HuH-7.5 (cell line): Measurements from ENCODE around the gene ZNF358.
A peak's percentile ranks its signal among the peaks of the same experiment; 100 is the strongest.

Source experiments
- DNase-seq: peaks from one replicate; pipeline ENCODE4 v3.0.0; 2011; ENCODE audit warnings: low spot score

The ZNF358 gene

DNA sequence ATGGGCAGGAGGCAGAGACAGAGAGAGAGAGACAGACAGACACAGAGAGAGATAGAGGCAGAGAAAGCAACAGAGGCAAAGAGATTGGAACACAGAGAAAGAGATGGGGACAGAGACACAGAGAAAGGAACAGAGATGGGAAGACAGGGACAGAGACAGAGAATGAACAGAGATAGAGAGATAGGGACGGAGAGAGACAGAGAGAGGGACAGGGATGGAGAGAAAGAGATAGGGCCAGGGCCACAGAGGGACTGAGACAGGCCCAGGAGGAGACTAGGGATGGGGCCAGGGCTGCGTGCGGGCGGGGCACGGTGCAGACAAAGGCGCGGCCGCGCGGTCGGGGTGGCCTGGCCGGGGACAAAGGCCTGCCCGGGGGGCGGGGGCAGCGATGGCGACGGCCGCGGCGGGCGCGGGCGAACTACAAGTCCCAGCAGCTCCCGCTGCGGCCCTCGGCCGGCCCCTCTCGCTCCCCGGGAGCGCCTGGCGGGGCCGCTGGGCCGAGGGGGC is at the start of gene ZNF358:
Gene ZNF358 (plus strand): TSS at position 459 of the 507 bp plus-strand sequence. CDS start 3,140 bp downstream, outside the sequence.
- DNase-seq: peak; percentile 98

DNA sequence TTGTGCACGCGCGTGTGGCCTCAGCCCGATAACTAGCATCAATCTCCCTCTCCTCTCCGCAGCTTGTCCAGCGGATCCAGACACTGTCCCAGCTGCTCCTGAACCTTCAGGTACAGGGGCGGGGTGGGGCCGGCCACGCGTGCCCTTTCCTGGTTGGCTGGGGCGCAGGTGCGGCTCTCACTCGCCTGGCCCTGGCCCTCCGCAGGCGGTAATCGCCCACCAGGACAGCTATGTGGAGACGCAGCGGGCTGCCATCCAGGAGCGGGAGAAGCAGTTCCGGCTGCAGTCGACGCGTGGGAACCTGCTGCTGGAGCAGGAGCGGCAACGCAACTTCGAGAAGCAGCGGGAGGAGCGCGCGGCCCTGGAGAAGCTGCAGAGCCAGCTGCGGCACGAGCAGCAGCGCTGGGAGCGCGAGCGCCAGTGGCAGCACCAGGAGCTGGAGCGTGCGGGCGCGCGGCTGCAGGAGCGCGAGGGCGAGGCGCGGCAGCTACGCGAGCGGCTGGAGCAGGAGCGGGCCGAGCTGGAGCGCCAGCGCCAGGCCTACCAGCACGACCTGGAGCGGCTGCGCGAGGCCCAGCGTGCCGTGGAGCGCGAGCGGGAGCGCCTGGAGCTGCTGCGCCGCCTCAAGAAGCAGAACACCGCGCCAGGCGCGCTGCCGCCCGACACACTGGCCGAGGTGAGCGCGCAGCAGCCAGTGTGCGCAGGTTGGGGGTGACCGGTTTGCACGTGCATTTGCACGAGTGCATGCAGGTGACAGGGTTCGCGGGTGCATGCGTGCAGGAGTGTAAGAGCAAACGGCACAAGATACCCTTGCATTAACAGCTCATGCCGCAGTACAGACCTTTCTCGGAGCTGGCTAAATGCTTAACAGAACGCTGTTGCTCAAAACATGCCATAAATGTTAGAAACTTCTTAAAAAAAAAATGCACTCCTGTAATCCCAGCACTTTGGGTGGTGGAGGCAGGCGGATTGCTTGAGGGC is 48.6 kb upstream of the ZNF358 start:
- DNase-seq: no peak

DNA sequence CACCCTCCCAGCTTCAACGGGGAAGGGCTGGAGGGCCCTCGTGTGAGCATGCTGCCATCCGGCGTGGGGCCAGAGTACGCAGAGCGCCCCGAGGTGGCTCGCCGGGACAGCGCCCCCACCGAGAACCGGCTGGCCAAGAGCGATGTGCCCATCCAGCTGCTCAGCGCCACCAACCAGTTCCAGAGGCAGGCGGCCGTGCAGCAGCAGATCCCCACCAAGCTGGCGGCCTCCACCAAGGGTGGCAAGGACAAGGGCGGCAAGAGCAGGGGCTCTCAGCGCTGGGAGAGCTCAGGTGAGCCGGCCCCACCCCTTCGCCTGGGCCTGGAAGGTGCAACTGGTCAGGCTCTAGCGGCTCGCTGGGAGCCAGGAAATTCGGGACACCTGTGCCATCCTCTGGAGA is 47.1 kb upstream of the ZNF358 start:
- no peak for DNase-seq

DNA sequence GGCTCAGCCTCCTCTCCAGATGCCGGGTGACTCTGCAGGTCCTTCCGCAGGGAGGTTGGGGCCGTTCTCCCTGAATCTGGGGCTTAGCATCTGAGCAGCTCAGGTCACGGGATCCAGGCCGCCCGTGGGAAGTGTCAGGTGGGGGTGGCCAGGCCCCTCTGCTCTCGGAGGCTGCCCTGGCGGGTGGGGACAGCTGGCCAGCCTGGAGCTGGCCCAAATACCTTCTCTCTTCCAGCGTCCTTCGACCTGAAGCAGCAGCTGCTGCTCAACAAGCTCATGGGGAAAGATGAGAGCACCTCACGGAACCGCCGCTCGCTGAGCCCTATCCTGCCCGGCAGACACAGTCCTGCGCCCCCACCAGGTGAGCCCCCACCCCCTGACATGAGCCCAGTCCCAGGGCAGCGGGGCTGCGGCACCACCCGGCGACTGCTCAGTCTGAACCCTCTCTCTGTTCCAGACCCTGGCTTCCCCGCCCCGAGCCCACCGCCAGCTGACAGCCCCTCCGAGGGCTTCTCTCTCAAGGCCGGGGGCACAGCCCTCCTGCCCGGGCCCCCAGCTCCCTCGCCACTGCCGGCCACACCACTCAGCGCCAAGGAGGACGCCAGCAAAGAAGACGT is 46.1 kb upstream of the ZNF358 start:
- no peak for DNase-seq

DNA sequence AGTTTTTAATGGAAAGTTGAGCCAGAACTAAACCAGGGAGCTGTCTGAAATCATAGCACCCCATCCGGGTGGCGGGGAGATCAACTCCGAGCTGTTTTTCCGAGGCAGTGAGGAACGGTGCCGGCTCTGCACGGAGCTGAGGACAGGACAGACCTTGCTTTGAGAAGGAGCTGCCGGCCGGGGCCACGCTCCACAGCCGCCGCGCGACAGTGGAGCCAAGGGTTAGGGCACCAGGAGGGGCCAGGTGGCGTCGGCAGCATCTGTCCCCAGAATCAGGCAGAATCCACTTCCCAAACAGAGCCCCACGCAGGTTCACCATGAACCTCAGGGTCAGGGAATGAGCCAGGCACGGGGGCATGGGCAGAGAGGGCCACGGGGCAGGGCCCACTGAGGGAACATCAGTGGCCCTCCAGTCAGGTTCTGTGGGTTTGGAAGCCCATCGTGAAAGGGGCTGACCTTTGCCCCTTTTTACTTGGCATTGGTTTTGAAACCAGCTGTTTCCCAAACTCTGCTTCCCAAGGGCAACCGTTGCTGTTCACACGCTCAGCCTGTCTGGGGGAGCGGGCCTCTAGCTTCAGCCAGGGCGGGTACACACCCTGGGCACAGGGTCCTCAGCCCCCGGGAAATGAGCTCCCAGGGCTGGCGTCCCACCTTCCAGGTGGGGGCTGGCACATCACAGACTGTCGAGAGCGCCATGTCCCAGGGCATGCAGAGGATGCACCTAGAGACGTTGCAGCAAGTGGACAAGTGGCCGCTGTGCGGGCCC is 45.2 kb upstream of the ZNF358 start:
- no peak for DNase-seq

DNA sequence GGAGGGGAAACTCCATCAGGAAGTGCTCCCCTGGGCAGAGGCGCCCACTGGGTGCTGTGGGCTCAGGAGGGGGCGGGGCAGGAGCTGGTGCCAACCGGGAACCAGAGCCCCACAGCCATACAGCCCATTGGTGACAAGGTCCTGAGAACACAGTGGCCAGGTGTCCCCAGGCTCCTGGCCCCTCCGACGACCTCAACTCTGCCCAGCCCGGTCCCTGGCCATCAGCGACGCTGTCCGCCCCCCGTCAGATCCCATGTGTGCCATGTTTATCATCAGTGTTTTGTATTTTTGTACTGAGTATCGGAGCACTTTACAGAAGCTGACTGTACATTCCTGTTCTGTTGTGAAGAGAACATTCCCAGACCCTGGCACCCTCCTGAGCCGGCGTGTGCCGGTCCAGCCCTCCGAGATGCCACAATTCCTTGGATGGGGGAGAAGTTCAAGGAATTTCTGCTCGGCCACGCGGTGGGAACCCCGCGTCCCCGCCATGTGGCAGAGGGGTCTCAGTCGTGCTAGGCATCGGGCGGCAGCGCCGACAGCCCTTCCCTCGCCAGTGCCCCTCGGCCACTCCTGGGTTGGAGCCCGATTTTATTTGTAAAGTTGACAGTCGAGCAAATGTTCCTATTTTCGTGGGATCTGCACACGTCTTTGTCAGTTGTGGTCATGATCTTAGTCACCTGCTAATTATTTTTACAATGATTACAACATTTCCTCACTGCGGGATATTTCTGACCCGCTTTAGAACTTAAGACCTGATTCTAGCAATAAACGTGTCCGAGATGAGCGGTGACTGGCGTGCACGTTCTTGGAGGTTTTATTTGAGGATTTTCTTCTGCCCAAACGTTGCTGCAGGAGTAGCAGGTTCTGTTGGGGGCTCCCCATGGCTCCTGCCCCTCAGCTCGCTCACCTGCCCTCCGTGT is 43.9 kb upstream of the ZNF358 start:
- no peak for DNase-seq

DNA sequence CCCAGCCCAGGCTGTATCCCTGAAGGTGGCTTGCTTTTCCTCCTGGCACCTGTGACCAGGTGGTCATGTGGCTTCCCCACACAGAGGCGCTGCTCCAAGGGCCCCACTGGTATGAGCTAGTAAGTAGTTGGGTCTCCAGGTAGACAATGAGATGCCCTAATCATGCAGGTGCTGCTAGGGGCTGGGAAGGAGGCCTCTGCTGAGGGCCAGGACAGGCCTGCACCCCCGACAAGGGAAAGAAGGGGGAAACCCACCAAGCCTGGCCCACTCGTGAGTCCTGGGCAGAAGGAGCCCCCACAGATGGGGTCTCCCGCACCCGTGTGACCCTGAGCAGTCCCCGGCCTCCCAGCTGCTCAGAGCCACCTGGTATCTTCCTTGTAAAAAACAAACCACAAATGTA is 40.2 kb upstream of the ZNF358 start:
- no peak for DNase-seq

DNA sequence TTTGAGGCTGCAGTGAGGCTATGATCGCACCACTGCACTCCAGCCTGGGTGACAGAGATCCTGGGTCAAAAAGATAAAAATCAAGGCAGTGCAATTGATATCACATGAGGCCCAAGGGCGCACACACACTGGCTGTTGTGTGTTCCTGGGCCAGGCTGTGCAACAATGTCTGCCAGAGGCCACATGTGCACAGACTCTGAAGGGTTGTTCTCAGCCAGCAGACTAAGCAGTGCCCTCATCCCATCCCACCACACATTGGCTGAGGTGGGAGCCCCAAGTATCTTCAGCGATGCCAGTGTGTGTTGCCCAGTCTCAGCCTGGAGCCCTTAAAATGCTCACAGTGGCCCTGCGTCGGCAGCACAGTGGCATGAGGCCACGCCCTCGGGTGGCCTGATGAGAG is 39.7 kb upstream of the ZNF358 start:
- DNase-seq: no peak

DNA sequence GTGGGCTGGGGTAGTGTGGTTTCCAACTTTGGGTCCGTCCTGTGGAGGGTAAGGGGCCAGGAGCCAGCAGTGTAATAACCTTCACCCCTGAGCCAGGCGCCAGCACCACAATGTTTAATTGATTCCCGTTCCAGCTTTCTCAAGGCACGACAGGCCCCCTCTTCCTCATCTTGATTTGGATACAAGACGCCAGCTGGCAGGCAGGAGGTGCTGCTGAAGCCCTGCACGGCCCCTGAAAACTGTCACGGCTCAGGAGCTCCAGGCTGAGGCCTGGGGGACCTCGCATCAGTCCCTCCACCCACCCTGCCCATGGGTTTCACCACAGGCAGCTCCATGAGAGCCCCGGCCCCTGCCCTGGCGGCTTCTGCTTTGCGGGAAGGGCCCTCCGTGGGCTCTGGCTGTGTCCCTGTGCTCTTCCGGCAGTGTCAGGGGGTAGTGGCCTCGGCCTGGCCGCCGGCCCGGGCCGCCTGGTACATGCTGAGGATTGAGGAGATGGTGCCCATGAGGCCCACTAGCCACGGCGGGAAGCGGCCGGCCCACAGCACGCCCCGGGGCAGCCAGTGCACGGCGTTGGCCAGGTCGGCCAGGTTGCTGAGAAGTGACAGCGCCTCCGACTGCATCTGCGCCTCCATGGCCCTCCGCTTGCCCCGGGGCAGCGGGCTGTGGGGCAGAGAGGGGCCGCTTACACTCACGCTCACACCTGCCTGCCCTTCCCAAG is 39.0 kb upstream of the ZNF358 start:
- DNase-seq: no peak

DNA sequence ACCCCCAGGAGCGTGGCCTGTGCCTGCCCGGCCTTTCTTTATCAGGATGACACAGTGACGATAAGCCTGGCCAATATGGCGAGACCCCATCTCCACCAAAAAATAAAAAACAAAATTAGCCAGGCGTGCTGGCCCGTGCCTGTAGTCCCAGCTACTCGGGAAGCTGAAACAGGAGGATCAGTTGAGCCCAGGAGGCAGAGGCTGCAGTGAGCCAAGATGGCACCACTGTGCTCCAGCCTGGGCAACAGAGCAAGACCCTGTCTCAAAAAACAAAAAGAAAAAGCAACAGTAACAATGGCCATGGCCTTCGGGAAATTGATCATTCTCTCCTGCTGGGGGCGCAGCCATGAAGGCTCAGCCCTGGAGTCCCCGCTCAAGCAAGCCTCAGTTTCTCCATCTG is 38.1 kb upstream of the ZNF358 start:
- DNase-seq: no peak

DNA sequence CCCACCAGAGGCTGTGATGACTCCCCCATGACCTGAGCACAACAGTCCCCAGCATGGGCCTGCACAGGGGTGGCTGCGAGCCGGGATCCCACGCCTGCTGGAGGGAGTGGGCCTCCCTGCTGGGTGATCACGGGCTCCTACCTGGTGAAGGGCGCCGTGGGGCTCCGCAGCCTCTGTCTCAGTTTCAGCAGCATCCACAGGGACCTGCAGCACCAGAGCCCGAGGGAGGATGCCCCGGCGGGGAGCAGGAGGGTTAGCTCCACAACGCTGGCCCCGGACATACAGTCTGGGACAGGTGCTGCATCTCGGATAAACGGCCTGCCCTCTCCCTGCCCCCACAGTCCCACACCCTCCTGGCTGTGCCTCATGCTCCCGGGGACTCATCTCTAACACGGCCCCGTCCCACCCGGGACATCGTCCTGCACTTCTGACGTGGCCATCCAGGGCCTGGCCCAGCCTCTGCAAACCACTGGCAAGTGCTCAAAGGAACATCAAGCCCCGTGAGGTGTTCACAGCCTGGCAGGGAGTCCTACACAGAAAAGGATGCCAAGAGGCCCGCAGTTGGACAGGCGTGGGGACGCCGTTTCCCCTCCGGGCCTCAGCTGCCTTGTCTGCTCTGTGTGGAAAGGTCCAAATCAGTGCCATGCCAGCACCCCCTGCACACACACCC is 37.6 kb upstream of the ZNF358 start:
- DNase-seq: no peak

DNA sequence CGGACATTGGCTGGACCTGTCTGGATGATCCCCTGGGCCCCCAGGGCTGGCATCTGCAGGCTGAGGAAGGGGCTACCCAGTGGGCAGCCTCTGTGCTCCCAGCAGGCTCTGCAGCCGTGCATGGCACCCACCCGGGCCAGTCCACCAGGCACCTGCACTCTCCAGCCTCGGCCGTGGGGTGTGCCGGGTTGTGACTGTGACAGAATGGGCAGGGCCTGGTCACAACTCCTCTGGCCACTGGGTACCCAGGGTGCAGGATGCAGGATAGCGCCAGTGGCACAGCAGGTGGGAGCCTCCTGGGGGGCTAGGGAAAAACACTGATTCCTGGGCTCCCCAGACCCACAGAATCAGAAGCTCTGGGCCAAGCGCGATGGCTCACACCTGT is 37.1 kb upstream of the ZNF358 start:
- no peak for DNase-seq

DNA sequence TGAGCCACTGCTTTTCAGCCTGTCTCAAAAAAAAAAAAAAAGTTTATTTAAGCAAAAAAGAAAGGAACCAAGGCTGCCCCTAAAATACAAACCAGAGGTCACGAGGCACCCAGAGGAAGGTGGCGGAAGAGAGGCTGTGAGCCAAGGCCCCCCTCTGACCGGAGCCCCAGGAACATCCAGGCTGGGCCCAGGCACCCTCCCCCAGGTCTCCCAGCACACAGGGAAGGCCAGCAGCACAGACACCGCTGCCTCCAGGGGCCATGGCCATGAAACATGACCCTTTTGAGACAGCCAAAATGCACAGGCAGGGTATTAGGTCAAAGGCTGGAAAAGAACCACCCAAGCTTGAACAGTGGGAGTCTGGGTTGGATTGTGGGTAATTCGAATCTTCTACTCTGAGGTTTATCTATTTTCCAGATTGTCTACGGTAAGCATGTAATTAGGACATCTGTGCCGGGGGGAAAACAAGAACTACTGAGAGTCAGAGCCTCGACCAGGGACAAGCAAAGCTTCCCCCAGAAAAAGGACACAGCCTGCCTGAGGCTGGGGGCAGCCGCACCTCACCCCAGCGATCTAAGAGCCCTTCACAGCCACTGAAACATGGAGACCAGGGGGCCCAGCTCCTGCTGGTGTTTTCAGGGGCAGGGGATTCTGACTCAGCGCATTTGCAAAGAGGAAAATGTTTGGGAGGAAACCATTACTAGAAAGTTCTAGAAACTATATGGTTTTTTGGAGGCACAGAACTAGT is 35.5 kb upstream of the ZNF358 start:
- no peak for DNase-seq

DNA sequence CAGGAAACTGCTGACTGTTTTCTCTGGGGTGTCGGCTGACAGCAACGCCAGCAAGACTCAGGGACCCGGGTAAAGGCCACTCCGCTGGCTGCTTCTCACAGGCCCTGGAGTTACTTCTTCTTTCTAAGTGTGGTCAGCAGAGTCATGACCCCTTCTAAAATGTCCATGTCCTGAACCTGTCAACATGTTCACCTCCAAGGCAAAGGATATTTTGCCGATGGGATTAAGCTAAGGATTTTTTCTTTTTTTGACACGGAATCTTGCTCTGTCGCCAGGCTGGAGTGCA is 35.0 kb upstream of the ZNF358 start:
- no peak for DNase-seq

DNA sequence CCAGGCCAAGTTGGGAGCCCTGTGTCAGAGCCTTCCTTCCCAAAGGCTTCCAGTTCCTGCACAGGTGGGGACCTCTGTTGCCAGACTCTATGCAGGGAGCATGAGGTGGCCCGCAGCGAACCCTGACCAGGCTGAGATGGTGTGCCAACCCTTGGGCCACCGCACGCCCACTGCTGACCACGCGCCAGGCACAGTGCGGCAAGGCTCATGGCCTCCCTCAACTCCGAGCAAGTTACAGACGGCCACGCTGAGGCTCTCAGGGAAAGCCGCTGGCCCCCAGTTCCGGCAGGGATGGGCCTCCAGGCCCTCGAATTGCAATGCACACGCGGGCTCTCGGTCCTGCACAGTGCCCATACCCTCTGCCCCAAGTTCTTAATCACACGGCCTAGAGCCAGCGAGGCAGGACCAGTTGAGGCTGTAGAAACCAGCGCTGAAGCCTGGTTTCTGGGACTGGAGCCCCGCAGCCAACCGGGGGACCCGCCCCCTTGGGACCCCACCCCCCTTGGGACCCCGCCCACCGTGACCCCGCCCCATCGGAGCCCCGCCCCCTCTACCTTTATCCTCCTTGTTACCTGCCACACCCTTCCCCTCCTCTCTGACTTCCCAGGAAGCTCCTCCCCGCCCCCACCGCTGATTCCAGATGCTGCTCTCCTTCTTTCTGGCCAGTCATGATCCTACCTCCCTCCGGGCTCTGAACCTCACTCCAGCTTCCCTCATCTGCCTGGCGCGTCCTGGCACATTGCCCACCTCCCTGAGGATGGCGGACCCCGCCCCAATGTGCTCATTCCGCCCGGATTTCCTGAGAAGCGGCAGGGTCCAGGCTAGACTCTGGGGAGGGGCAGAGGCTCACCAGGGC is 33.1 kb upstream of the ZNF358 start:
- DNase-seq: no peak

DNA sequence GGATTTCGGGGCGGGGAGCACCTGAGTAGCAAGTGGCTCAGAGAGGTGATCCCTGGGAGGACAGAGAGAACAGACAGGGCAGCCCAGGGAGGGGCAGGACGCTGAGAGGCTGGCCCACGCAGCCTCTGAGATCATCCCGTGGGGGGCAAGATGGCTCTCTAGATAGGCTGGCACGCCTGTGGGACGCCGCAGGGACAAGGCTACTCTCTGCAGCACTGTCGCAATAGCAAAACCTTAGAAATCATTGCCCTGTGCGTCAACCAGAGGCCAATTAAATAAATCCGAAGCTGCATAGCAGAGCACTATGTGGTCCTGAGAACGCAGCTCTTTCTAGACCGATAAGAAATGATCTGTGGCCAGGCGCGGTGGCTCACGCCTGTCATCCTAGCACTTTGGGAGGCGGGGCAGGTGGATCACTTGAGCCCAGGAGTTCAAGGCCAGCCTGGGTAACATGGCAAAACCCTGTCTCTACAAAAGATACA is 32.1 kb upstream of the ZNF358 start:
- no peak for DNase-seq

DNA sequence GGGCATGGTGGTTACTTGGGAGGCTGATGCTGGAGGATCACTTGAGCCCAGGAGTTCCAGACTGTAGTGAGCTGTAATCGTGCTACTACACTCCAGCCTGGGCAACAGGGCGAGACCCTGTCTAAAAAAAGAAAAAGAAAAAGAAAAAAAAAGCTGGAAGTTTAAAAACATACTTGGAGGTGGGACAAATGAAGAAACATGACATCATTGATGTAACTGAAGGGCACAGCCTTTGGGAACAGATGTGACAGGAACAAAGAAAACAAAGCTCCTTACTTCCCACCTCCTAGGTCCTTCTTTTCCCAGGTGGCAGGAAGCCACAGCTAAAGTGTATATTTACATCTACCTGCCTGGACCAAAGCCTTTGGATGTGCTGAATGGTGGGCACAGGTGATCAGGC is 29.0 kb upstream of the ZNF358 start:
- no peak for DNase-seq

DNA sequence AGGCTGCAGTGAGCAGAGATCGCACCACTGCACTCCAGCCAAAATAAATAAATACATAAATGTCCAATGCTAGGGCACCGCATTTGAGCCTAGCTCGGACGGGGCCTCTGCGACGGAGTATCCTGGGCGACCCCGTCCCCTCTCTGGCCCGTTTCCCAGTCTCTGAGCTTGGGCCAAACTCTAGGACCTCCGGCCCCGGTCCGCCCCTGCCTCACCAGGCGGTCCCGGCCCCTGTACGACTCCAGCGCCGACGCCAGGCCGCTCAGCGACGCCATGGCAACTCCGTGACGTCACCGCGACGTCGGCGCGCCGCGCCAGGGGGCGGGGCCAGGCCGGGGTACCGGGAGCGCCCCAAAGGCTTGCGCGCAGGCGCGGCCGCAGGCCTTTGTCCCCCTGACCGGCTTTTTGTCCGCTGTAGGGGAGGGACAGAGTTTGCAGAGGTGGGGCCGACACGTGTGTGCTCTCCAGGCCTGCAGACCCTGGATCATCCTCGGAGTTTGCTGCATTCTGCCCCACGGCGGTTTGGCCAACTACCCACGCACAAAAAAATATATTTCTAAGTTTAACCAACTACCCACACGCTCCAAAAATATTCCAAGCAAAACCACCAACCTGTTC is 27.1 kb upstream of the ZNF358 start, which contains the start of gene PEX11G:
Gene PEX11G (minus strand): TSS at position 300 of the 618 bp plus-strand sequence. CDS start 25 bp downstream, at position 275.
- no peak for DNase-seq
